Activated CD4-positive, alpha-beta T cell treated with anti-CD3 and anti-CD28 coated beads for 48 hours (primary cell): ENCODE data around the gene CARD9.
"Not testable (repeated sequence)": the region's sequence is repeated elsewhere in the genome, so short reads cannot be mapped to it uniquely, and the experiment has no call there.

Experiments
- DNase-seq: peaks from one replicate; pipeline ENCODE4 v3.0.0-alpha.2; 2020

Gene CARD9

GRCh38 chr9:136362450-136362784, 11.1 kb downstream of the CARD9 start:
- DNase-seq, result no peak

- DNase-seq, result no peak
These were observed 11.6 kb downstream of the CARD9 start for GRCh38 chr9:136361754-136362449.

- no peak for DNase-seq
These were observed 12.3 kb downstream of the CARD9 start for GRCh38 chr9:136361047-136361753.

GRCh38 chr9:136359774-136360718, 13.4 kb downstream of the CARD9 start:
- DNase-seq, result no peak

GRCh38 chr9:136358888-136359287, 14.6 kb downstream of the CARD9 start:
- no peak for DNase-seq

GRCh38 chr9:136358016-136358415, 15.5 kb downstream of the CARD9 start:
- no peak for DNase-seq

GRCh38 chr9:136357202-136357725, 16.2 kb downstream of the CARD9 start:
- no peak for DNase-seq

GRCh38 chr9:136355616-136356557, 17.6 kb downstream of the CARD9 start:
- no peak for DNase-seq

GRCh38 chr9:136354592-136355085, 18.8 kb downstream of the CARD9 start:
- no peak for DNase-seq

GRCh38 chr9:136353757-136354488, 19.5 kb downstream of the CARD9 start:
- DNase-seq, result no peak

- no peak for DNase-seq
These were observed 20.4 kb downstream of the CARD9 start for GRCh38 chr9:136353088-136353487.

GRCh38 chr9:136352682-136353081, 20.8 kb downstream of the CARD9 start:
- DNase-seq, result no peak

GRCh38 chr9:136351868-136352267, 21.6 kb downstream of the CARD9 start:
- not testable (repeated sequence) for DNase-seq

GRCh38 chr9:136351252-136351800, 22.1 kb downstream of the CARD9 start:
- DNase-seq, result no peak

- no peak for DNase-seq
These were observed 23.9 kb downstream of the CARD9 start for GRCh38 chr9:136349546-136349945.

GRCh38 chr9:136348691-136349090, 24.8 kb downstream of the CARD9 start:
- DNase-seq, result no peak

GRCh38 chr9:136347472-136348256, 25.8 kb downstream of the CARD9 start:
- DNase-seq, result no peak

GRCh38 chr9:136346927-136347465, 26.5 kb downstream of the CARD9 start:
- no peak for DNase-seq

GRCh38 chr9:136346157-136346481, 27.4 kb downstream of the CARD9 start:
- no peak for DNase-seq
